GM12878 (cell line): ENCODE measurements around the gene PPP2R5C.
A peak's percentile ranks its signal among the peaks of the same experiment; 100 is the strongest.

Experiments
- CEBPB ChIP-seq, 2 experiments: fragments of 150-350 bp in 1 of 2; IDR thresholded peaks; 2 replicates each; pipeline ENCODE4 v1.6.1; 2012 to 2014; ENCODE audit warnings: low read depth in 2 of 2, low read length in 2 of 2, borderline replicate concordance in 1 of 2, inconsistent platforms in 1 of 2
- CTCF ChIP-seq, 3 experiments: IDR thresholded peaks in 2 of 3; conservative IDR thresholded peaks in 1 of 3; 2 replicates each; pipeline ENCODE4 v1.5.1; 2011; ENCODE audit warnings: low read depth in 3 of 3, low read length in 3 of 3, mild to moderate bottlenecking in 3 of 3, control low read depth in 2 of 3, moderate library complexity in 2 of 3, inconsistent platforms in 1 of 3, mixed read lengths in 1 of 3; ENCODE audit not compliant: control insufficient read depth in 2 of 3, insufficient read depth in 1 of 3; ENCODE audit errors: extremely low read depth in 1 of 3
- GATAD2B ChIP-seq: fragments of 450-650 bp; conservative IDR thresholded peaks from 2 replicates; pipeline ENCODE4 v1.6.1; 2017; ENCODE audit warnings: low read depth, mild to moderate bottlenecking, moderate library complexity
- POLR2AphosphoS5 ChIP-seq: IDR thresholded peaks from 2 replicates; pipeline ENCODE4 v1.6.1; 2011; ENCODE audit warnings: mild to moderate bottlenecking, low read length, inconsistent platforms
- SUZ12 ChIP-seq: fragments of 200-600 bp; sonication (generic); IDR thresholded peaks from one replicate; pipeline ENCODE4 v1.6.1; 2018; ENCODE audit warnings: antibody characterized with exemption, mild to moderate bottlenecking; ENCODE audit not compliant: unreplicated experiment

GRCh38 chr14:101809671-101810514, 48.4 kb downstream of the PPP2R5C start:
- peak; percentile 80 for TF ChIP-seq GATAD2B
- peak; percentile 94 for TF ChIP-seq POLR2AphosphoS5
- TF ChIP-seq SUZ12 = no peak
- TF ChIP-seq CEBPB (IDR thresholded peaks at IDR 0.05; ENCODE audit: borderline replicate concordance in 1 of 2, low read depth in 2 of 2, low read length in 2 of 2) = peak in 1 of 2 experiments; percentile 16; a peak in 1 of 4 replicates
- TF ChIP-seq CTCF (IDR thresholded peaks at IDR 0.05 in 2 of 3, conservative IDR thresholded peaks at IDR 0.05 in 1 of 3; ENCODE audit: control insufficient read depth in 2 of 3, extremely low read depth in 1 of 3, insufficient read depth in 1 of 3, low read depth in 3 of 3, low read length in 3 of 3) = no peak
